ENCODE results near the gene TGFB3.

- no peak for TF ChIP-seq POLR2A (IDR thresholded peaks at IDR 0.05)
- TF ChIP-seq CTCF (IDR thresholded peaks at IDR 0.05): no peak
These were observed 29.3 kb downstream of the TGFB3 start for GRCh38 chr14:75952489-75952888.
